Measurements from ENCODE around the gene OPRL1. TPM values are rescaled to one million over a fixed set of nuclear protein-coding genes. Genes with fewer than 3 reads are reported as not detected.

Gene OPRL1
- total RNA-seq, 2 donors from 2014 or later = 1.5 to 2.9 TPM

DNA sequence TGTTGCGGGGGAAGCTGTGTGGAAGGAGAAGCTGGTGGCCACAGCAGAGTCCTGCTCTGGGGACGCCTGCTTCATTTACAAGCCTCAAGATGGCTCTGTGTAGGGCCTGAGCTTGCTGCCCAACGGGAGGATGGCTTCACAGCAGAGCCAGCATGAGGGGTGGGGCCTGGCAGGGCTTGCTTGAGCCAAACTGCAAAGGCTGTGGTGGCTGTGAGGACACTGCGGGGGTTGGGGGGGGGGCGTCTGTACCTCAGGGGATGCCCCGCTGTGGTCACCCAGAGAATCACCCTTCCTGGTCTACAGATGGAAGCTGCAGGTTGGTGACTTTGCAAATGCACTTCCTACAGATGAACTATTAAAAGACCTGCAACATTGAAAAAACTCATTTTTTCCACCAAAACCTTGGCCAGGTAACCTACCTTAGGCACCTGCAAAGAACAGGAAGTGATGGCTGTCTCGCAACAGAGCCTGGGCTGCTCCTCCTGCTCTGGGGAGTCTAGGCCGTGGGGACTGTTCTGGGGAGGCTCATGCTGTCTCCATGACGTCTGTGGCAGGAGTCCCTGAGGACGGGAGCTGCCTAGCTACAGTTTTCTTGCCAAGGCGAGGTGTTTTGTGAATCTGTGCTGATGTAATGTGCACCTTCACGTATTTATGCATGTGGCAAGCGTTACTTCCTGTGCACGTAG, 20.1 kb downstream of the OPRL1 start:
- no peaks in the 10 kb centered on the region for H3K9me3 ChIP-seq
- H3K27ac ChIP-seq = no peak overlapping the region
- peaks cover 4% of the 10 kb centered on the region for H3K4me1 ChIP-seq (replicated peaks)
- 69% methylated on average over 12 of the region's 14 CpGs for WGBS
- intact Hi-C loops (cut with DNase I) = no loop called here
- TF ChIP-seq POLR2AphosphoS5 (IDR thresholded peaks at IDR 0.05) (no peak), POLR2A (IDR thresholded peaks at IDR 0.05) (no peak)
- TF ChIP-seq, protein P1, sequence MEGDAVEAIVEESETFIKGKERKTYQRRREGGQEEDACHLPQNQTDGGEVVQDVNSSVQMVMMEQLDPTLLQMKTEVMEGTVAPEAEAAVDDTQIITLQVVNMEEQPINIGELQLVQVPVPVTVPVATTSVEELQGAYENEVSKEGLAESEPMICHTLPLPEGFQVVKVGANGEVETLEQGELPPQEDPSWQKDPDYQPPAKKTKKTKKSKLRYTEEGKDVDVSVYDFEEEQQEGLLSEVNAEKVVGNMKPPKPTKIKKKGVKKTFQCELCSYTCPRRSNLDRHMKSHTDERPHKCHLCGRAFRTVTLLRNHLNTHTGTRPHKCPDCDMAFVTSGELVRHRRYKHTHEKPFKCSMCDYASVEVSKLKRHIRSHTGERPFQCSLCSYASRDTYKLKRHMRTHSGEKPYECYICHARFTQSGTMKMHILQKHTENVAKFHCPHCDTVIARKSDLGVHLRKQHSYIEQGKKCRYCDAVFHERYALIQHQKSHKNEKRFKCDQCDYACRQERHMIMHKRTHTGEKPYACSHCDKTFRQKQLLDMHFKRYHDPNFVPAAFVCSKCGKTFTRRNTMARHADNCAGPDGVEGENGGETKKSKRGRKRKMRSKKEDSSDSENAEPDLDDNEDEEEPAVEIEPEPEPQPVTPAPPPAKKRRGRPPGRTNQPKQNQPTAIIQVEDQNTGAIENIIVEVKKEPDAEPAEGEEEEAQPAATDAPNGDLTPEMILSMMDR (IDR thresholded peaks at IDR 0.05) = no peak
- DNase-seq (ENCODE audit: low spot score) = no peak
- peaks cover 3% of the 10 kb centered on the region for H3K27me3 ChIP-seq (replicated peaks; ENCODE audit: insufficient read depth)
- no peaks in the 10 kb centered on the region for H3K36me3 ChIP-seq
- H3K4me3 ChIP-seq = no peak overlapping the region

DNA sequence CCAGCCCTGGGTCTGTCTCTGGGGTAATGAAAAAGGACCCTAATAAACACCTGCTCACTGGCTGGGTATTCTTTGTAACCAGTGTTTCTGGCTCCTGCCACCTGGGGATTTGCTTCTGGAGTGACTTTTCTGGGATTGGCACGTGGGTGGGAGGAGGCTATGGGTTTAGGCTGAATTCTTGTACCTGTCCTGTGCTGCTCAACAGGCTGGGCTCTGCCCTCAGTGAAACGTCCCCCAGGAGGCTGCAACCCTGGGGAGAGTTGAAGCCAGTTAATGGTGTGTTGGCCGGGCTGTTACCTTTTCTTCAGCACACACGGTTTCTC, 20.6 kb downstream of the OPRL1 start:
- TF ChIP-seq POLR2AphosphoS5 (IDR thresholded peaks at IDR 0.05) (no peak), POLR2A (IDR thresholded peaks at IDR 0.05) (no peak)
- TF ChIP-seq, protein P1 (IDR thresholded peaks at IDR 0.05) = no peak
- Histone ChIP-seq H3K36me3 (no peaks in the 10 kb centered on the region), H3K4me1 (replicated peaks) (peaks cover 4% of the 10 kb centered on the region), H3K27me3 (replicated peaks; ENCODE audit: insufficient read depth) (peaks cover 3% of the 10 kb centered on the region), H3K27ac (no peak overlapping the region), H3K9me3 (no peaks in the 10 kb centered on the region), H3K4me3 (no peak overlapping the region)
- DNase-seq (ENCODE audit: low spot score) = no peak
- WGBS = 70% methylated on average over 4 of the region's 4 CpGs
- intact Hi-C loops (cut with DNase I) = no loop called here

DNA sequence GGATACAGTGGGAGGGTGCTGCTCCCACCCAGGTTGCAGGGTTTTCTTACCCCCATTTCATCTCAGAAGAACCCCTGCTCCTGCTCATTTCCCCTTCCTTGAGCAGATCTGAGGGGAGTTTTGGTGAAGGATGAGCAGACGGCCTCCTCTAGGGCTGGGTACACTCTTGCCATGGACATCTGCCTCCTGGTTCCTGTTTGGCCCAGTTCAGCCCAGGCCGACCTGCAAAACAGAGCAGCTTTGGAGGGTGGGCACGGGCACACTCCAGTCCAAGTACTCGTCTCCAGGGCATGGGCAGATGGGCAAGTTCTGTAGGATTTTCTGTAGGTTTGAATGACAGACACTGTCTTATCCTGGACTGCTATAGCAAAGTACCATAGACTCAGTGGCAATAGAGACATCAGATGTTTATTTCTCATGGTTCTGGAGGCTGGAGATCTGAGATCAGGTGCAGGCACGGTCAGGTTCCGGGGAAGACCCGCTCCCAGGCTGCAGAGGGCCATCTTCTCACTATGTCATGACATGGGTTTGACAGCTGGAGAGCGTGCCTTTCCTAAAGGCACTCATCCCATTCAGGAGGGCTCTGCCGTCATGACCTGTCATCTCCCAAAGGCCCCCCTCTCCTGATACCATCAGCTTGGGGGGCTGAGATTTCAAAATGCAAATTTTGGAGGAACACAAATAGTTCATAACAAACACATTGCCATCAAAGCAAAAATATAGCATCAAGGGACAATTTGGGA, 21.2 kb downstream of the OPRL1 start:
- no peak for DNase-seq (ENCODE audit: low spot score)
- H3K27me3 ChIP-seq (replicated peaks; ENCODE audit: insufficient read depth) = peaks cover 3% of the 10 kb centered on the region

DNA sequence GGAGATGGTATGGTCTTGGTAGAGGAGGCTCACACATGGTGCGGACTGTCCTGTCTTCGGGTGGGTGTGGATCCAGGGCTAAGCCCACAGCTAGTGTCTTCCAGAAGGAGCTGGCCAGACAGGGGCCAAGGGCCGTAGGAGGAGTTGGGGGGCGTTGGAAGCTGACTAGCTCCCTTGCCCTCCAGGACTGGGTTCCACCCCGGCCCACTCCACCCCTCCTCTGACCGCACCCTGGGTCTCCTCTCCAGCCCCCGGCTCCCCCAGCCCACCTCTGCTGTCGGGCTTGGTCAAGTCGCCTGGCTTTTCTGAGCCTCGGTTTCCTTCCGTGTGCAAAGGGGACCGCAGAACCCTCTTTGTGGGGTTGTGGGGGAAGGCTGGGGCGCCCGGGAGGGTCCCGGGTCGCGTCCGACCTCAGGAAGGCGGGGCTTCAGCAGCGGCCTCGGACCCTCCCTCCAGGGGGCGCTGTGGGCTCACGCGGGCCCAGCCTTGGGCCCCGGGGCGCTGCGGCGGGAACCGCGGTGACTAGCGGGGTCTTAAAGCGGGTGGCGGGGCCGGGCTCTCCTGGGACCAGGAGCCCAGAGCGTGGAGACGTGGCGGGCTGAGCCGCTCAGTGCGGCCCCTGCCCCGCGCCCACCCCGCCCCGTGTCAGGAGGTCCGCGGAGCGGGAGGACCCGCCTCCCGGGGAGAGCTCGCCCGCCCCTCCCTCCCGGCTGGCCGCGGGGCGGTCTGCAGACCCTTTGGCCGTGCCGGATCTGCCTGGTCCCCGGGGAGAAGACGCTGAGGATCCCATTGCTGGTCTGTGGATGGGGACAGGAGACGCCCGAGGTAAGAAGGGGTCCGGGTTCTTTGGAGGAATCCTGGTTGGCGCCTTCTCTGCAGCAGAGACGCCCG, 22.1 kb downstream of the OPRL1 start:
- peak overlapping the region; percentile 31 to 41 for H3K4me3 ChIP-seq
- no peaks in the 10 kb centered on the region for H3K36me3 ChIP-seq
- no peaks in the 10 kb centered on the region for H3K9me3 ChIP-seq
- intact Hi-C loops (cut with DNase I) = no loop called here
- DNase-seq (ENCODE audit: low spot score) = peak; percentile 29
- TF ChIP-seq POLR2AphosphoS5 (IDR thresholded peaks at IDR 0.05) = no peak
- TF ChIP-seq, protein P1 (IDR thresholded peaks at IDR 0.05) = peak; percentile 42 to 58 (median 56)
- WGBS = 12% methylated on average over 49 of the region's 64 CpGs
- H3K27me3 ChIP-seq (replicated peaks; ENCODE audit: insufficient read depth) = peaks cover 3% of the 10 kb centered on the region
- H3K27ac ChIP-seq = no peak overlapping the region
- peaks cover 4% of the 10 kb centered on the region for H3K4me1 ChIP-seq (replicated peaks)

More for the DNA sequence above, 21.2 kb downstream of the OPRL1 start:
- Histone ChIP-seq H3K9me3 (no peaks in the 10 kb centered on the region), H3K4me1 (replicated peaks) (peaks cover 4% of the 10 kb centered on the region), H3K36me3 (no peaks in the 10 kb centered on the region), H3K27ac (no peak overlapping the region), H3K4me3 (no peak overlapping the region)
- intact Hi-C loops (cut with DNase I) = no loop called here
- TF ChIP-seq, protein P1 (IDR thresholded peaks at IDR 0.05) = no peak
- TF ChIP-seq POLR2AphosphoS5 (IDR thresholded peaks at IDR 0.05) (no peak), POLR2A (IDR thresholded peaks at IDR 0.05) (no peak)
- WGBS = 93% methylated on average over 9 of the region's 9 CpGs
